ENCODE measurements around the gene ARID5B. TPM values are rescaled to one million over a fixed set of nuclear protein-coding genes. Genes with fewer than 3 reads are reported as not detected.
A peak's percentile ranks its signal among the peaks of the same experiment; 100 is the strongest.

ARID5B gene
- total and polyA plus RNA-seq, 2 donors (not counting 1 experiment from before 2014, with no cell fraction given): 22.4 to 237 TPM

DNA sequence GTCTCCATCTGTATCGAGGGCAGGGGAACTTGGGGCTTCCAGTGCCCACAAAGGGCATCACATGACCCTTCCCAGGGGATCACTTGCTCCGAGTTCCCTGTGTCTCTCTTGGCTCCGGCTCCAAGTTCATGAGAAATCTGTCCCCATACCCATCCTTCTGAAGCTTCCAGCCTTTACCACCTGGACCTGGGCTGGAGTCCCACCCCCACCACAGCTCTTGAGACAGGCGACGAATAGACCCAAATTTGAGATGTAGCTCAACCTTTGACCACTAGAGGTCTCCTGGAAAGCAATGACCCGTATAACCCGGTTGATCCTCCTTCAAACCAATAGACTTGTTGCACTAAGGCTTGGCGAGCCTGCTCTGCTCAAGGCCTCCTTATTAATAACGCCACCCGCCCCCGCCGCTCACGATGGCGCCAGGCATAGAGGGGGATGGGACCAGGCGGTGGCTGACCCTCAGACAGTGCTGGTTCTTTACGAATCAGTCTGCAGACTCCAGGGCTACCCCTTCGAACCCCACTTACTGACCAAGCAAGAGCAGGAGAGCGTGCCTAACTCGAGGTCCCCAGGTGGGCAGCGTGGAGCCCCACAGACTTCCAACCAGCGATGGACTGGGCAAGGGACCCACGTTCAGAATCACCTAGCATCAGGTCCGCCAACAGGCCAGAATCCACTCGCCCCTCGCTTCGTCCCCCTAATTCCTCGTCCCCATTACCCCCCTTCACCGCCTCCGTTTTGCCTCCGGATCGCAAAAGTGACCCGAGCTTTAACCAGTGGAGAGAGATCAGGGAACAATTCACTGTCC, 4.4 kb upstream of the ARID5B start:
- Mint-ChIP-seq H3K27ac (peak overlapping the region; percentile 94), H3K4me1 (peaks cover 35% of the 10 kb centered on the region), H3K4me3 (peak overlapping the region; percentile 98), H3K9me3 (ENCODE audit: insufficient read depth) (no peaks in the 10 kb centered on the region), H3K27me3 (no peaks in the 10 kb centered on the region)
- Histone ChIP-seq H2AFZ (ENCODE audit: insufficient read depth, low read depth, low read length, poor library complexity, severe bottlenecking) (peak overlapping the region; percentile 73), H3K79me2 (ENCODE audit: control insufficient read depth, insufficient read depth, low read length) (peaks cover 30% of the 10 kb centered on the region), H3K27ac (ENCODE audit: low read length in 2 of 2) (peak overlapping the region; percentile 38 to 47), H3K9me3 (ENCODE audit: control extremely low read depth in 1 of 3, control insufficient read depth in 2 of 3, insufficient read depth in 1 of 3, low read length in 2 of 3) (peaks cover 0 to 4% (median 0%) of the 10 kb centered on the region in 3 donors), H4K20me1 (ENCODE audit: control insufficient read depth, insufficient read depth, low read length, poor library complexity, severe bottlenecking) (no peaks in the 10 kb centered on the region), H3K4me1 (ENCODE audit: control insufficient read depth in 2 of 2, insufficient read depth in 2 of 2, low read length in 2 of 2) (peaks cover 29 to 33% of the 10 kb centered on the region in 2 donors), H3K4me2 (replicated peaks; ENCODE audit: low read depth, low read length, poor library complexity, severe bottlenecking) (peak overlapping the region; percentile 90), H3K9ac (ENCODE audit: low read length) (peak overlapping the region; percentile 89), H3K4me3 (ENCODE audit: control extremely low read depth in 1 of 5, extremely low read depth in 1 of 5, insufficient read depth in 1 of 5, low read depth in 2 of 5, low read length in 4 of 5) (peak overlapping the region in 4 of 5 experiments; percentile 27 to 60 (median 48)), H3K27me3 (replicated peaks in 1 of 4; ENCODE audit: control extremely low read depth in 1 of 4, control insufficient read depth in 3 of 4, insufficient read depth in 4 of 4, low read length in 3 of 4) (no peaks in the 10 kb centered on the region), H3K36me3 (replicated peaks in 1 of 2; ENCODE audit: control extremely low read depth in 1 of 2, control insufficient read depth in 1 of 2, extremely low read depth in 1 of 2, insufficient read depth in 2 of 2, low read length in 1 of 2) (no peaks in the 10 kb centered on the region)
- 39% methylated on average over 27 of the region's 32 CpGs for WGBS (ENCODE audit: insufficient coverage)
- intact Hi-C loops (cut with micrococcal nuclease): loop anchor here (1.0 kb wide), 1 partner anchor 348 kb away; no protein-coding TSS in a partner anchor
- ATAC-seq (ENCODE audit: low read depth) (peak; percentile 64), DNase-seq (peak; percentile 91)
- CTCF ChIA-PET: interaction anchor here (0.6 to 7.8 kb wide), 45 partner anchors 9 to 372 kb away, joined by 3 to 110 read pairs (median 4); no protein-coding TSS in a partner anchor
- TF ChIP-seq, protein P1, sequence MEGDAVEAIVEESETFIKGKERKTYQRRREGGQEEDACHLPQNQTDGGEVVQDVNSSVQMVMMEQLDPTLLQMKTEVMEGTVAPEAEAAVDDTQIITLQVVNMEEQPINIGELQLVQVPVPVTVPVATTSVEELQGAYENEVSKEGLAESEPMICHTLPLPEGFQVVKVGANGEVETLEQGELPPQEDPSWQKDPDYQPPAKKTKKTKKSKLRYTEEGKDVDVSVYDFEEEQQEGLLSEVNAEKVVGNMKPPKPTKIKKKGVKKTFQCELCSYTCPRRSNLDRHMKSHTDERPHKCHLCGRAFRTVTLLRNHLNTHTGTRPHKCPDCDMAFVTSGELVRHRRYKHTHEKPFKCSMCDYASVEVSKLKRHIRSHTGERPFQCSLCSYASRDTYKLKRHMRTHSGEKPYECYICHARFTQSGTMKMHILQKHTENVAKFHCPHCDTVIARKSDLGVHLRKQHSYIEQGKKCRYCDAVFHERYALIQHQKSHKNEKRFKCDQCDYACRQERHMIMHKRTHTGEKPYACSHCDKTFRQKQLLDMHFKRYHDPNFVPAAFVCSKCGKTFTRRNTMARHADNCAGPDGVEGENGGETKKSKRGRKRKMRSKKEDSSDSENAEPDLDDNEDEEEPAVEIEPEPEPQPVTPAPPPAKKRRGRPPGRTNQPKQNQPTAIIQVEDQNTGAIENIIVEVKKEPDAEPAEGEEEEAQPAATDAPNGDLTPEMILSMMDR (IDR thresholded peaks at IDR 0.05): peak; percentile 77
- TF ChIP-seq EZH2 (IDR thresholded peaks at IDR 0.05; ENCODE audit: borderline replicate concordance, insufficient read depth, low read depth, low read length, poor library complexity, severe bottlenecking): no peak
- POLR2A ChIA-PET: interaction anchor here (0.6 to 1.0 kb wide), 9 partner anchors 10 to 298 kb away, joined by 3 to 8 read pairs (median 4); no protein-coding TSS in a partner anchor

All from B cell (primary cell).